Measurements from ENCODE around the gene GRID1.

- no peak for TF ChIP-seq GATA2 (IDR thresholded peaks at IDR 0.05; ENCODE audit: low read depth, low read length)
- no peak for TF ChIP-seq GATA3 (IDR thresholded peaks at IDR 0.05; ENCODE audit: low read depth, low read length)
Measured at GRCh38 chr10:86391236-86391840, 24.7 kb upstream of the GRID1 start.

Measured in SH-SY5Y (cell line).